ENCODE measurements around the gene ZDHHC22. TPM values are rescaled to one million over a fixed set of nuclear protein-coding genes. Genes with fewer than 3 reads are reported as not detected.

The ZDHHC22 gene
- total RNA-seq, 1 experiment from 2014 or later, result 0.46 TPM

DNA sequence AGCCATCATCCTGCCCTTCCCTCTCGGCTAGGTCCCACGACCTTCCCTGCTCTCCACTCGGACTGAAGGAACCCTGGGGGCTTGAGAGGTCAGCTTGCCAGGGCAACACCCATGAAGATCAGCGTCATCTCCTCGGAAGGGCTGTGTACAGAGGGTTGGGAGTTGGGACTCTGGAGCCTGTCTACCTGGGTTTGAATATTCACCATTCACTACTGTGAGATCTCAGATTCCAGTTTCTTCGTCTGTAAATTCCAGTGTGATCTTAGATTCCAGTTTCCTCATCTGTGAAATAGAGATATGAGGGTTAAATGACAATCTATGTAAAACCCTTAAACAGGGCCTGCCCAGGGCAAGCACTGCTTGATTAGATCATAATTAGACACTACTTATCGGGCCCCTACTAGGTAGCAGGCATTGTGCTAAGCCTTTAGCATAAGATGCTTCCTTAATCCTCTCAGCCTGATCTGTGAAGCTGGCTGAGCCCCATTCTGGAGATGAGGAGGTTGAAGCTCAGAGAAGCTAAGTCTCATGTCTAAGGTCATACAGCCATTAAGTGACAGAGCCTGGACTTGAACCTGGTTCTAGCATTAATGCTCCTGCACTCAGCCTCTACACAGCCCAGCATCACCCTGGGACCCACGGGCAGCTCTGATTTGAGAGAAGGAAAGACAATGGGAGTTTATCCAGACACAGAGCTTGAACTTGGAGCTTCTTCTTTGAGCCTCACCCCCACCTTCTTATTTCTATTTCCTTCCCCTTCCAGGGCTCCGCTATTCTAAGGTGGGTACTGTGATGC lies 612 bp upstream of the ZDHHC22 start:
- no peak overlapping the region for H3K27ac ChIP-seq (ENCODE audit: low read length)
- CTCF ChIA-PET, result interaction anchor here (0.6 to 1.5 kb wide), 3 partner anchors 9 to 514 kb away, joined by 3 to 4 read pairs (median 4); no protein-coding TSS in a partner anchor
- intact Hi-C loops (cut with micrococcal nuclease; ENCODE audit: unreplicated experiment) (no loop called here), in situ Hi-C loops (cut with HindIII; ENCODE audit: low pct_unique_long_range_greater_than_20kb, low sequenced_read_pairs) (no loop called here)
- H3K36me3 ChIP-seq (ENCODE audit: control insufficient read depth, insufficient read depth, low read length), result no peaks in the 10 kb centered on the region
- ATAC-seq (no peak), DNase-seq (ENCODE audit: low read depth, low spot score) (no peak)
- BruUV-seq (replicated peaks), result no TSS peak
- peaks cover 2% of the 10 kb centered on the region; the same call in 1 of the 2 replicates for H3K4me1 ChIP-seq (ENCODE audit: control insufficient read depth, insufficient read depth, low read length)
- H3K4me3 ChIP-seq (ENCODE audit: low read depth in 2 of 2, low read length in 2 of 2), result no peak overlapping the region; a peak in 1 of 4 replicates
- H3K27me3 ChIP-seq (ENCODE audit: control insufficient read depth, insufficient read depth, low read length), result peaks cover 17% of the 10 kb centered on the region
- POLR2A ChIA-PET, result interaction anchor here (0.6 kb wide), 1 partner anchor 46 kb away, joined by 3 read pairs; no protein-coding TSS in a partner anchor
- TF ChIP-seq TCF7L2 (IDR thresholded peaks at IDR 0.05; ENCODE audit: low read depth, low read length), result no peak
- TF ChIP-seq, protein P1, sequence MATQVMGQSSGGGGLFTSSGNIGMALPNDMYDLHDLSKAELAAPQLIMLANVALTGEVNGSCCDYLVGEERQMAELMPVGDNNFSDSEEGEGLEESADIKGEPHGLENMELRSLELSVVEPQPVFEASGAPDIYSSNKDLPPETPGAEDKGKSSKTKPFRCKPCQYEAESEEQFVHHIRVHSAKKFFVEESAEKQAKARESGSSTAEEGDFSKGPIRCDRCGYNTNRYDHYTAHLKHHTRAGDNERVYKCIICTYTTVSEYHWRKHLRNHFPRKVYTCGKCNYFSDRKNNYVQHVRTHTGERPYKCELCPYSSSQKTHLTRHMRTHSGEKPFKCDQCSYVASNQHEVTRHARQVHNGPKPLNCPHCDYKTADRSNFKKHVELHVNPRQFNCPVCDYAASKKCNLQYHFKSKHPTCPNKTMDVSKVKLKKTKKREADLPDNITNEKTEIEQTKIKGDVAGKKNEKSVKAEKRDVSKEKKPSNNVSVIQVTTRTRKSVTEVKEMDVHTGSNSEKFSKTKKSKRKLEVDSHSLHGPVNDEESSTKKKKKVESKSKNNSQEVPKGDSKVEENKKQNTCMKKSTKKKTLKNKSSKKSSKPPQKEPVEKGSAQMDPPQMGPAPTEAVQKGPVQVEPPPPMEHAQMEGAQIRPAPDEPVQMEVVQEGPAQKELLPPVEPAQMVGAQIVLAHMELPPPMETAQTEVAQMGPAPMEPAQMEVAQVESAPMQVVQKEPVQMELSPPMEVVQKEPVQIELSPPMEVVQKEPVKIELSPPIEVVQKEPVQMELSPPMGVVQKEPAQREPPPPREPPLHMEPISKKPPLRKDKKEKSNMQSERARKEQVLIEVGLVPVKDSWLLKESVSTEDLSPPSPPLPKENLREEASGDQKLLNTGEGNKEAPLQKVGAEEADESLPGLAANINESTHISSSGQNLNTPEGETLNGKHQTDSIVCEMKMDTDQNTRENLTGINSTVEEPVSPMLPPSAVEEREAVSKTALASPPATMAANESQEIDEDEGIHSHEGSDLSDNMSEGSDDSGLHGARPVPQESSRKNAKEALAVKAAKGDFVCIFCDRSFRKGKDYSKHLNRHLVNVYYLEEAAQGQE (IDR thresholded peaks at IDR 0.05; ENCODE audit: insufficient read depth in 1 of 2, low read depth in 2 of 2, low read length in 1 of 2), result no peak
- TF ChIP-seq, protein P2, sequence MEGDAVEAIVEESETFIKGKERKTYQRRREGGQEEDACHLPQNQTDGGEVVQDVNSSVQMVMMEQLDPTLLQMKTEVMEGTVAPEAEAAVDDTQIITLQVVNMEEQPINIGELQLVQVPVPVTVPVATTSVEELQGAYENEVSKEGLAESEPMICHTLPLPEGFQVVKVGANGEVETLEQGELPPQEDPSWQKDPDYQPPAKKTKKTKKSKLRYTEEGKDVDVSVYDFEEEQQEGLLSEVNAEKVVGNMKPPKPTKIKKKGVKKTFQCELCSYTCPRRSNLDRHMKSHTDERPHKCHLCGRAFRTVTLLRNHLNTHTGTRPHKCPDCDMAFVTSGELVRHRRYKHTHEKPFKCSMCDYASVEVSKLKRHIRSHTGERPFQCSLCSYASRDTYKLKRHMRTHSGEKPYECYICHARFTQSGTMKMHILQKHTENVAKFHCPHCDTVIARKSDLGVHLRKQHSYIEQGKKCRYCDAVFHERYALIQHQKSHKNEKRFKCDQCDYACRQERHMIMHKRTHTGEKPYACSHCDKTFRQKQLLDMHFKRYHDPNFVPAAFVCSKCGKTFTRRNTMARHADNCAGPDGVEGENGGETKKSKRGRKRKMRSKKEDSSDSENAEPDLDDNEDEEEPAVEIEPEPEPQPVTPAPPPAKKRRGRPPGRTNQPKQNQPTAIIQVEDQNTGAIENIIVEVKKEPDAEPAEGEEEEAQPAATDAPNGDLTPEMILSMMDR (IDR thresholded peaks at IDR 0.05), result no peak
- no peak for TF ChIP-seq POLR2AphosphoS5 (IDR thresholded peaks at IDR 0.05; ENCODE audit: low read depth, low read length)
- TF ChIP-seq SIN3A (IDR thresholded peaks at IDR 0.05; ENCODE audit: borderline replicate concordance, insufficient read depth, low read depth, low read length), result no peak
- H3K9me3 ChIP-seq (ENCODE audit: control insufficient read depth, insufficient read depth, low read depth, low read length), result no peaks in the 10 kb centered on the region

DNA sequence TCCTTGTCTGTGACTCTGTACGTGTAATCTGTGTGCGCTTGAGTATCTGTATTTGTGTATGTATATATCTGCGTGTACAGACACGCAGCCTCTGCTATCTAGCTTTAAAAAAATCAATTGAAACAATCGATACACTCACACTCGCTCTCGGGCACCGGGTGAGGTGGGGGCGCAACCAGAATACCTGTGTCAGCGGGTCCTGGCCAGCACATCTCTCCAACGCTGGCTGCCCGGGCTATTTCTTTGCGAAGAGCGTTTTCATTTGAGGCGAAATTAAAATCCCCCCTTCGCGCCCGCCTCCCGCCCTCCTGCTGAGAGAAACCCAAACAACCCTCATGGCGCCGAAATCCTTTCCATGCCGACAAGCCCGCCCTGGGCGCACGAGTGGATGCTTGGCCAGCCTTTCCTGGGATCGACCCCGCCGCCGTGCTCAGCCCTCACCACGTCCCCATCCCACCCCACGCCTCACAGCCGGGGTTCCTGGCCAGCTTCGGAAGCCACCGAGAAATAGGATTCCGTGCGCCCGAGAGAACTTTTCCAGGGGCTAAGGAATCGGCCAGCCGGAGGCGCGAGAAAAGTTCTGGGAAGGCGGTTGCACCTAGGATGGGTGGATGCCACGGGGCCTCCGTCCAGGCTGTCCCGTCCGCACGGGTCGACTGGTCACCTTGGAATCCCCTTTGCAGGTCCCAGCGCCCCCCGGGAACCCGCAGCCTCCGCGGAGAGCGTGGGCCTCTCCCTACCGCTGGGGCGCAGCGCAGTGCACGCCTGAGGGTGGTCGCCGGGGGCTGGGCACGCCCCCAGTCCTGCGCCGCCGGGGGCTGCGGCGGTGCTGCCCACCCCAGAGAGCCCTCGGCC lies 1.0 kb downstream of the ZDHHC22 start:
- Histone ChIP-seq H3K36me3 (ENCODE audit: control insufficient read depth, insufficient read depth, low read length) (no peaks in the 10 kb centered on the region), H3K27me3 (ENCODE audit: control insufficient read depth, insufficient read depth, low read length) (peaks cover 14% of the 10 kb centered on the region), H3K27ac (ENCODE audit: low read length) (no peak overlapping the region), H3K4me3 (ENCODE audit: low read depth in 2 of 2, low read length in 2 of 2) (peak overlapping the region; percentile 34 to 47), H3K9me3 (ENCODE audit: control insufficient read depth, insufficient read depth, low read depth, low read length) (no peaks in the 10 kb centered on the region), H3K4me1 (ENCODE audit: control insufficient read depth, insufficient read depth, low read length) (peaks cover 2% of the 10 kb centered on the region; the same call in 1 of the 2 replicates)
- TF ChIP-seq TCF7L2 (IDR thresholded peaks at IDR 0.05; ENCODE audit: low read depth, low read length) (no peak), SIN3A (IDR thresholded peaks at IDR 0.05; ENCODE audit: borderline replicate concordance, insufficient read depth, low read depth, low read length) (no peak), POLR2AphosphoS5 (IDR thresholded peaks at IDR 0.05; ENCODE audit: low read depth, low read length) (no peak)
- TF ChIP-seq, protein P2 (IDR thresholded peaks at IDR 0.05), result no peak
- ATAC-seq (peak; percentile 54), DNase-seq (ENCODE audit: low read depth, low spot score) (no peak)
- intact Hi-C loops (cut with micrococcal nuclease; ENCODE audit: unreplicated experiment), result no loop called here
- in situ Hi-C loops (cut with HindIII; ENCODE audit: low pct_unique_long_range_greater_than_20kb, low sequenced_read_pairs), result no loop called here
- ChIA-PET CTCF (no interaction called here), POLR2A (no interaction called here)
- BruUV-seq (replicated peaks), result no TSS peak
